GM21367 (cell line): ENCODE results near the gene PLXDC1.
"Not testable (repeated sequence)": the region's sequence is repeated elsewhere in the genome, so short reads cannot be mapped to it uniquely, and the experiment has no call there.

Experiments
- ATAC-seq: cut with Tn5 transposase; IDR thresholded peaks from one replicate; pipeline ENCODE4 v1.9.1; 2021; ENCODE audit not compliant: unreplicated experiment

The PLXDC1 gene

DNA sequence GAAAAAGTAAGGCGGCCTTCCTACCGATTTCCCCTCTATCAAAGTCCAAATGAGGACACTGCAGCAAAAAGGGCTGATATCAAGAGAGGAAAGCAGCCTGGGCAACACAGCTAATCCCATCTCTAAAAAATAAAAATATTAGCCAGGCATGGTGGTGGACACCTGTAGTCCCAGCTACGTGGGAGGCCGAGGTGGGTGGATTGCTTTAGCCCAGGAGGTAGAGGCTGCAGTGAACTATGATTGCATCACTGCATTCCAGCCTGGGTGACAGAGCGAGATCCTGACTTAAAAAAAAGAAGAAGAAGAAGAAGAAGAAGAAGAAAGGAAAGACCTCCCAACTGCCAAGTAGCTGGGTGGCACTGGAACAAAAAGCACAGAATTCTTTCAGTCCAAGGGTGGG, 31.6 kb upstream of the PLXDC1 start:
- ATAC-seq = no peak

DNA sequence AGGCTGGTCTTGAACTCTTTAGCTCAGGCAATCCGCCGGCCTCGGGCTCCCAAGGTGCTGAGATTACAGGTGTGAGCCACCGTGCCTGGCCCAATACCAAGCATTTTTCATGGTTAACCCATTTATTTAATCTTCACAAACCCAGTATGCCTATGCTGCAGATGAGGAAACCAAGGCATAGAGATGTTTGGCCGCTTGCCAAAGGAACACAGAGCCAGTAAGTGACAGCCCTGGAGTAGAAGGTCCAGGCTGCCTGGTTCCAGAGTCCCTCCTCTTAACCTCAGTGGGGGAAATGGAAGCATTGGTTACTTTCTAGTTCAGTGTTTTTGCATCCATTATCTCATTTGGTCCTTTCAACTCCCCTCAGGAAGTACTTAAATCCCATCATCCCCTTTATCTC, 29.9 kb upstream of the PLXDC1 start:
- ATAC-seq = no peak

DNA sequence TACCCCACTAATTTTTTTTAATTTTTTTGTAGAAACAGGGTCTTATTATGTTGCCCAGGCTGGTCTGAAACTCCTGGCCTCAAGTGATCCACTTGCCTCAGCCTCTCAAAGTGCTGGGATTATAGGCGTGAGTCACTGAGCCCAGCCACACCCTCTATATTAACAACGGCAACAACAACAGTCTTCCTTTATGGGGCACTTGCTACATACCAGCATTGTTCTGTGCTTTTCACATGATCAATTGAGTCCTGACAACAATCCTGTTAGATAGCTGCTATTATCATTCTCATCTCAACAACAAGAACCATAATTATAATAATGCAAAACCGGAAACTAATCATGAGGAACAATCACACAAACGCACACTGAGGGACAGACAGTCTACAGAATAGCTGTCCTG, 27.1 kb upstream of the PLXDC1 start:
- no peak for ATAC-seq

DNA sequence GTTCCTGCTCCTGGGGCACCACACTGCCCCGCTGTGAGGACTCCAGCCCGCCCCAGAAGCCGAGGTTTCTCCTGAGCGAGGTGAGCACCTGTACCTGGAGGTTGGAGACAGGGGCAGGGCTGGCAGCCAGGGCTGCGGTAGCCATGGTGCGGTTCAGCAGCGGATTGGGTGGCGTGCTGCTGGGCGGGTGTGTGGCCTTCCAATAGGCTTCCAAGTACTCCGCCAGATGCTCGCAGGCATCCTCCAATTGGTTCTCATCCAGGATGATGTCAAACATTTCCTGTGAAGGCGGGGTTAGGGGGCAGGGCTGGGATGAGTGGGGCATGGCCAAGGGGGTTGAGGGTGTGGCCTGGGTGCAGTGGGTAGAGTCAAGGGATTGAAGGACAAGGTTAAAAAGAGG, 25.8 kb upstream of the PLXDC1 start:
- ATAC-seq = no peak

DNA sequence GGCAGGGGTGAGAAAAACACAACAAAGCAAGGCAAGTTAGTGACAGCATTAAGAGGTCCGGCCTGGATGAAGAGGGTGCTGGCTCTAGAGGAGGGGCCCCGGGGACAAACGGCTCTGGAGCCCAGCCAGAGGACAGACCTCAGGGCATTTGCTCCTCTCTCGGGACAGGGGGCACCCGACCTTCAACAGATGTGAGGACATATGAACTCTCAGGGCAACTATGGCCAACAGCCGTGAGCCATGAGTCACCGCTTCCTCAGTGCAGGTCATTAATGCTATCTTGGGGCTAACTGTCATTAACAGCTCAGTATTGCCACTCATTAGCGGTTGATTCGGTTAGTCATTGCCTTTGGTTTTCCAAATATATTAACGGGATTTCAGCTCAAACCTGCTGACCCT, 24.3 kb upstream of the PLXDC1 start:
- ATAC-seq = no peak

DNA sequence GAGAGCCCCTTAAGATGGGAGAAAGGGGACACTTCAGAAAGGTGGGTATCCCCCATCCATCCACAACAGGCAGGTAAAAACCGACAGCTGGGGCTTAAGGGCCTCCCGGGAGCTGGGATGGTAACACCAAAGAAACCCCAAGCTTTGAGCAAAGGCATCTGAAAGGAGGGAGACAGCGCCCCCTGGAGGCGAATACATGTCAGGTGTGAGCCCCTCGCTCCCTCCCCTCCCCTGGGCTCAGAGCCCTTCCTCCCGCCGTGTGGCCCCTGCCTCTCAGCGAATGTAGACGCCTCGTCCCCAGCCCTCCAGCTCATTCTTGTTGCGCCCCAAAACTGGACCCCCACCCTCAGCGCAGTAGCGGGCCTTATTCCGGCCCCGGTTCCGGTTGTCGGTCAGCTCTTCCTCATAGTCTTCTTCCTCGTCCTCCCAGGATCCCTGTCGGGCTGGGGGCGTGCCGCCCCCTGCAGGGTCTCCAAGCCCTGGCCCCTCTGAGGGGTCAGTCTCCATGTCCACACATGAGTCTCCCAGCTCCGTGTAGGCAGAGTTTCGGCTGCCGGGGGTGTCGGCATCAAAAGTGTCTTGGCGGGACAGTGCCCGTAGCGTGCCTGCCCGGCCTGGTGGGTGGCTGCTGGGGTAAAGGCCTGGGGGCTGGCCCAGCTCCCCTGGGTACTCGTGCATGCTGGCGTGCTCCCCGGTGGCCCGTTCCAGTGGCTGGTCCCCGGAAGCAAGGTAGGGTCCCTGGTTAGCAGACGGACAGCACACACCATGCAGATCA, 23.7 kb upstream of the PLXDC1 start:
- no peak for ATAC-seq

DNA sequence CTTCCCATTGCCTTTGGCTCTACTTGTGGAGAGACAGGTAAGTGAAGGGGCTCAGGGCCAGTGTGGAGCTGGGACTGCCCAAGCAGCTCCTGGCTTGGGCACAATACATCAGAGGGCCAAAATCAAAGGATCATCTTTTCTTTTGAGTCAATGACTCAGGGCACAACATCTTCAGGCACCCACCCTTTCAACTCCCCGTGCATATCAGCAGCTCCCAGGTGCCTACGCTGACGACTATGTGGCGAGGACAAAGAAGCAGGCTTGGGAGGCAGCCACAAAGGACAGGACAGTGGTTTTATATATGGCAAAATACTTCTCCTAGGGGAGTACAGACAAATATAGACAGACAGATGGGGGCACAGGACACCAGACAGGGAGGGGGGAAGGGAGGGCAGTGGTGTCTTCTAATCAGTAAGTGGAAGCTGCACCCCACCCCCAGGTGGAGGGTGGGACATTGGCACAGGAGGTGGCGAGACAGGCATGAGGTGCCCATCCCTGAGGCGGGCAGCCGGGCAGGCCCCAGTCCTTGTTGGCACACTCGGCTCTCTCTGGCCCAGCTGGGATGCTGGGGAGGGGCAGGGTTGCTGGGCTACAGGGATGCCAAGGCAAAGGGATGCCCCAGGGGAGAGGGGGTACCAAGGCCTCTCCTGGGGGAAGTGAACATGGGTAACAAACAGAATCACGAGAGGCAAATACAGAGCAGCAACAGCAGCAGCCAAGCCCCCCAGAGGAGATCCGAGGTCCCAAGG, 22.3 kb upstream of the PLXDC1 start:
- ATAC-seq = no peak

DNA sequence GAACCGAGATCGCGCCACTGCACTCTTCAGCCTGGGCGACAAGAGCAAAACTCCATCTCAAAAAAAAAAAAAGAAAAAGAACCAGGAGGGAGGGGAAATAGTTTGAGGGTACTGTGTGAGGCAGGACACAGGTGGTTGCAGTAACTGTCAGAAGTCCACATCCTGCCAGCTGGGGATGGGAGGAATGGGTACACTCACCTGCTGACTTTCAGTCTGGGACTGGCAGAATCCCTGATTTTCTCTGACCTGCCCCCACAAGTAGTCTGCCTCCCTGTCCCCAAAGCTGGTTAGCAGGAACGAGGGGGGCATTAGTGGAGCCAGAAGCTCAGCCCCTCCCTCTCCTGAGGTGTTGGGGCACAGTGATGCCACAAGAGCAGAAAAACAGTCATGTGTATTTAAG, 21.6 kb upstream of the PLXDC1 start:
- ATAC-seq = no peak

DNA sequence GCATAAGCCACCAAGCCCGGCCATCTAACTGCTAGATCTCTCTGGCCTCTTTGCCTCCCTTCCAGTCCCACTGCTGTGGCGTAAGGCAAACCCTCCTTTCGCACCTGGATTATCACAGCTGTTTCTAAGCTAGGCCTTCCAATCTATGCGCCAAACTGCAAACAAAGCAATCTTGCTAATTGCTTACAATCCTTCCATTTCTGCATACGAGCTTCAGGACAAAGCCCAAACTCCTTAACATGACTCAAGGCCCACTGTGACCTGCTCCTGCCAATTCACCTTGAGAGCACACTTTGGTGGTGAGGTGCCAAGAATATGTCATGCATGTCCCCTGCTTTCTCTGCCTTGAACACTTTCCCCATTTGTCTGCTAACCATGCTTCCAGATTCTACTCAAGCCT, 20.5 kb upstream of the PLXDC1 start:
- ATAC-seq = no peak

DNA sequence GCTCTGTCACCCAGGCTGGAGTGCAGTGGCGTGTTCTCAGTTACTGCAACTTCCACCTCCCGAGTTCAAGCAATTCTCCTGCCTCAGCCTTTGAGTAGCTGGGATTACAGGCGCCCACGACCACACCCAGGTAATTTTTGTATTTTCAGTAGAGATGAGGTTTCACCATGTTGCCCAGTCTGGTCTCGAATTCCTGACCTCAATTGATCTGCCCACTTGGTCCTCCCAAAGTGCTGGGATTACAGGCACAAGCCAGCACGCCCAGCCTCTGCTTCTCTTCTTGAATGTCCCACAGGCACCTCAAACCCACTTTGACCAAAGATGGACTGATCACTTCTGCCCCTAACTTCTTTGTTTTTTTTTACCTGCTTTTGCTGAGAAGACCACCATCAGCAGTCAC, 19.1 kb upstream of the PLXDC1 start:
- no peak for ATAC-seq

DNA sequence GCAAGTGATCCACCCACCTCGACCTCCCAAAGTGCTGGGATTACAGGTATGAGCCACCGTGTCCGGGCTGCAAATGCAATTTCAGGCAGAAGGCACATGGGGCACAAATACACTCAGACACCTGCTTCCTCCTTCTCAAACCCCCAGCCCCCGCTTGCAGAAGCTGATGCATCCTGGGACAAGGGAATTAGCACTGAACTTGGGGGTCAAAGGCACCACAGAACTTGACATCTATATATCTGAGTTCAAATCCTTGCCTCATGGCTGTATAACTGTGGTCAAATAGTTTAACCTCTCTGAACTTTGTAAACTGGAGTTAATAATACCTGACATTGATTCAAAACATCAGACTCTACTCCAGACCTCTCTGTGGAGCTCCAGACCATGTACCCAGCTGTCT, 18.7 kb upstream of the PLXDC1 start:
- no peak for ATAC-seq

DNA sequence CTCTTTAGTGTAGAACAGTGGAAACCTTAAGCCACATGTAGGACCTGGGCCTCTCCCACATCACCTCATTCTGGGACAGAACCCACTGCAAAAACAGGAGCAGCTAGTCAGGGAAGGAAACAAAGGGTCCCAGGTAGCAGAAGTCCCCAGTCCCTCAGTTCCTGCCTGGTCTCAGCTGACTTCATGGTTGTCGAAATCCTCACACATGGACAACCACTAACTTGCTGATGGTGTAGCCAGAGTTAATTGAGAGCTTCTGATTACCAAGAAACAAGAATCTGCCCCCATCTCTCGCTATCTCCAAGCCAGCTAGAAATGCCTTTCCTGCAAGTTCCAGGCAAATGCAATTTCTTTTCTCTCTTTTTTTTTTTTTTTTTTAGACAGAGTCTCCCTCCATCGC, 18.1 kb upstream of the PLXDC1 start:
- no peak for ATAC-seq

DNA sequence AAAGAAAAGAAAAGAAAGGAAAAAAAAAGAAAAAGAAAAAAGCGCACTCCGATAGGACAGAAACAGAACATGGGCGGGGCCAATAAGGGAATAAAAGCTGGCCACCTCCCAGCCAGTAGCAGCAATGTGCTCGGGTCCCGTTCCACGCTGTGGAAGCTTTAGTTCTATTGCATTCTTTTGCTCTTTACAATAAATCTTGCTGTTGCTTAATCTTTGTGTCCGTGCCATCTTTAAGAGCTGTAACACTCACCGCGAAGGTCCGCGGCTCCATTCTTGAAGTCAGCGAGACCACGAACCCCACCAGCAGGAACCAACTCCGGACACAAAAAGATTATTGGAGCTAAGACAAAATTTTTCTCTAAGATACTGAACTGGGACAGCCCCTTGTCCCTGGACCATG, 17.7 kb upstream of the PLXDC1 start:
- ATAC-seq = no peak

DNA sequence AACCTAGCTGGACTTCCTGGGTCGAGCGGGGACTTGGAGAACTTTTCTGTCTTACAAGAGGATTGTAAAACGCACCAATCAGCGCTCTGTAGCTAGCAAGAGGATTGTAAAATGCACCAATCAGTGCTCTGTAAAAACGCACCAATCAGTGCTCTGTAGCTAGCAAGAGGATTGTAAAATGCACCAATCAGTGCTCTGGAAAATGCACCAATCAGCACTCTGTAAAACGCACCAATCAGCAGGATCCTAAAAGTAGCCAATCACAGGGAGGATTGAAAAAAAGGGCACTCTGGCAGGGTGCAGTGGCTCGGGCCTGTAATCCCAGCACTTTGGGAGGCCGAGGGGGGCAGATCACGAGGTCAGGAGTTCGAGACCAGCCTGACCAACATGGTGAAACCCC, 17.1 kb upstream of the PLXDC1 start:
- ATAC-seq = not testable (repeated sequence)

DNA sequence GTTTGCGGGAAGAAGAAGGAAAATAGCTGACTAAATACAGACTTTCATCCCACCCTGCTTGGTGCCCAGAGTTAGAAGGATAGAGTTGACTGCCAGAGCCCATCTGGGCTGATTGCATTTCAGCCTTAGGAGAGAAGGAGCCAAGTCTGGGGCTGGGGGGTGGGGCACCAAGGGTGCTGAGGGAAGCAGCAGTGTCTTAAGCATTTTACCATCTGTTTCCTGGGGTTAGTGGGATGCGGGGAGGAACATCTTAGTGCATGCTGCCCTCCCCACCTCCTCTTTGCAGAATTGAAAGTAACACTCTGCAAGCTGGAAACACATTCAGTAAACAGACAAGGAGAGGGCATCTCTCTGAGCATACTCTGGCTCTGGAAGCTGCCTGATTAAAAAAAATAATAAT, 16.0 kb upstream of the PLXDC1 start:
- ATAC-seq = no peak

DNA sequence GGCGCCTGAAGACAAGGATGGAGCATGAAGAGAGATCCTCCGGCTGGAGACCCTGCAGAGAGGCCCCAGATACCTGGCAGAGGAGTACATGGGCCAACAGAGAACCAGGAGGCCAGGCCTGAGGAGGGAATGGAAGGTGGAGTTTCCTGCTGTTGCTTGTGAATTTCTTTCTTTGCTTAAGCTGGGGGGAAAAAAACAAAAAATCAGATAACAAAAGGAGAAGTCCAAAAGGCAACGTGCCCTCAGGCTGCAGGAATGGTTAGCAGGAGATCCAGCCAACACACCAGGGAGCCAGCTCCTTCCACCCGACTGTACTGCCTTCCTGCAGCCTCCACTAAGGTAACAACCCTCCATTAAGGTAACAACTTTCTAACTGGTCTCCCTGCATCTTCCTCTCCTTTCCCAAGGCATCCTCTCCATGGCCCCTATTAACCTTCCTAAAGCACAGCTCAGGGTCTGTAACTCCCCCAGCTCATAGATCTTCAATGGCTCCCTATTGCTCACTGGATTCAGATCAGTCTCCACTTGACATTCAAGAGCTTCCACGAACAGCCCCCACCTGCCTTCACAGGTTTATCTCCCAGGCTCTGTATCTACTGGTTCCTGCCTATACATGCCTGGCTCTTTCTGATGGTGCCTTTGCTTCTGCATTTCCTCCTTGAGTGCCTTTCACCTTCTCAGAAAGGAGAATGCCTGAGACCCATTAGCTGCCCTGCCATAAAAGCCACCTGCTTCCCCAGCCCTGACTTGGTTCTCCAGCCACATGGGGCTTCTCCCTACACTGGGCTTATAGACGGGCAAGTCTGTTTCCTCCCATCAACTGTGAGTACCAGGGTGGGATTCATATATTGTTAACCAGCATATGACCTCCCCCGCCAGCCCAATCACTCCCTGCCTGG, 15.2 kb upstream of the PLXDC1 start:
- no peak for ATAC-seq

DNA sequence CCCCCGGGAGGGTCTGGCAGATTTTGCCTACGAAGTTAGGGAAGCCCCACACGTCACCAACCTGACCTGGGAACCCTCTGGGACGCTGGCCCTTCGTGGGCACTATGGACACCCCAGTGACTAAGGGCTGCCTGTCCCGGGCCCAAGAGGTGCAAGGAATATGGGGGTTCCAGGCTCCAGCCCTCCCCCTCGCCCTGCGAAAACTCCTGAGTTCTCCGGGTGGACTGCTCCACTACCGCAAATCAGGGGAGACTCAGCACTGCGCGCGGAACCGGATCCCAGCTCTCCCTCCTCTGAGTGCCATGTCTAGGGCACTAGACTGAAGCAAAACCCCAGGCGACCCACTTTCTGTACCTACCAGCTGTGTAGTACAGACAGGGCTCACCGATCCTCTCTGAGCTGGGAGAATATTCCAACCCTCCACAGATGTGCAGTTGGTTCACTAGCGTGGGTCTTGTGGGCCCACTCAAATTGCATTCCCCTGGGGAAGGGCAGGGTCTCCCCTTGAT, 14.5 kb upstream of the PLXDC1 start, which contains the start of gene ARL5C:
Gene ARL5C, minus strand, starts transcription at position 321 of the 509 bp plus-strand sequence. CDS start 401 bp downstream, outside the sequence.
- ATAC-seq = no peak

DNA sequence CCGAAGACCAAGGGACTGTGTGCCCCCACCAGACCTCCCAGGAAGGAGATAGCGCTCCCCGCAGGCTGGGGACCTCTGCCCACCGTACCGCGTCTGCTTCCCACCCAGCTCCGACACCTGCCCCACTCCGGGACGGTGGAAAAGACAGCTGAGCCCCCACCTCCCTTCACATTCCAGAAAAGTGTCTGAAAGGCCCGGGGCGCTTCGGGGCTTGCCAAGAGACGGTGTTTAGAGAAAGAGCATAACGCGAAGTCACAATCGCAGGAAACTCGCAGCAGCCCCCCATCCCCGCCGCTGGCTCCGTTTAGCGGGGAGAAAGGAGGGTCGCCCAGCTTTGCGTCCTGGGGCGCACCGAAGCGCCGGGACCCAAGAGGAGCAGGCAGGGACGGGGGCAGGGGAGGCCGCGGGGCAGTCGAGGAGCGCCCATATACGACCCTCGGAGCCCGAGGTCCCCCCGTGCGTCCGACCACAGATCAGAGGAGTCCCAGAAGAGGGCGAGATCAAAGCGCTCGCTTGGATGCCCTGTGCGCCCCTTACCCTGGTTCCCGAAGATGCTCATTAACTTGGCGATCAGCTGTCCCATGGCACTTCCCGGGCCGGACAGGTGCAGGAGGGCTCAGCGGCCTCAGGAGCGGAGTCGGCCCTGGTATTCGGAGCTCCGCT, 13.9 kb upstream of the PLXDC1 start:
- ATAC-seq = no peak

DNA sequence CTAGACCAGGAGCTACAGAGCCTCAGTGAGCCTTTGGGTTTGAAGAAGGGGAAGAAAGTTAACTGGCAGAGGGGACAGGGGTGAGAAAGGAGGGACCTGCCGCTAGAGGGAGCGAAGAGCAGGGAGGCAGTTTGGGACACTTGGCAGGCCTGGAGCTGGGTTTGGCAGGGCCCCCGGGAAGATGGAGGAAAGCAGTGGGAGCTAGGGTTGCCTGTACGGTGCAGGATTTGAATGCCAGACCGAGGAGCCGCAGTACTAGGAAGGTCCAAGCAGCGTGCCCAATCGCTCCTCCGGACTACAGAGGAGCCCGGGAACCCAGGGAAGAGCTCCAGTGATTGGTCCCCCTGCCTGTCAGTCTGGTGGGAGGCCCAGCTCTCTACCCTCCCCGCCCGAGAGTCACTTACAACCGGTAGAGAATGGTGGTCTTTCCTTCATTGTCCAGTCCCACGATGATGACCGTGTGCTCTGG, 13.3 kb upstream of the PLXDC1 start:
- peak; percentile 60 for ATAC-seq

DNA sequence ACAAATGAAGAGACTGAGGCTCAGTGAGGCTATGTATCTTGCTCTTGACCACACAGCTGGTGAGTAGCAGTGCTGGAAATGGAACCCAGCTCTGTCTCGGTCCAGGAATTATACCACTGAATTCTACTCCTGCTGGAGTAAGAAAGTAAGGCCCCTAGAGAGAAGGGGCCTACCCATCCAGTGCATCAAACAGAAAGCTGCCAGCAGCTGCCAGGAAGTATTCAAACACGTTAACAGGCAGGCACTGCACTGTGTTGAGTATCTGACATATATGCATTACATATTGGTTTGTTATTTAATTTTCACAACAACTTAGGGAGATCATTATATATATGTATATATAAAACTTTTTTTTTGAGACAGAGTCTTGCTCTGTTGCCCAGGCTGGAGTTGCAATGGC, 10.5 kb upstream of the PLXDC1 start:
- no peak for ATAC-seq

DNA sequence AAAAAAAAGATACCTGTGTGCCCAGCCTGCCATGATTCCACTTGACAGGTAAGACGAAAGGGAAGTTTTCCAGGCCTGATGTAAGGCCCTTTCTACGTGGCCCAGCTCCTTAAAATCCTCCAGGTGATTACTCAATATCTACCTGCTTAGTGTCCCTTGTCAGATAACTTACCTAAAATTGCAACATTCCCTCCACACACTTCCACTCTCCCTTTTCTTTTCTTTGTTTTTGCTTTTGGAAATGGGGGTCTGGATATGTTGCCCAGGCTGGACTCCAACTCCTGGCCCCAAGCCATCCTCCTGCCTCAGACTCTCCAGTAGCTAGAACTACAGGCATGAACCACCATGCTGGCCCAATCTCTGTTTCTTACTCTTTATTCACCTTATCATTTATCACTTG, 7.2 kb upstream of the PLXDC1 start:
- no peak for ATAC-seq
